CD4-positive, alpha-beta T cell (primary cell): Measurements from ENCODE around the gene PGBD5. TPM values are rescaled to one million over a fixed set of nuclear protein-coding genes. Genes with fewer than 3 reads are reported as not detected.

ENCODE experiments used
- ATAC-seq: fragments of 200-7000 bp; cut with Tn5 transposase; one replicate; pipeline ENCODE4 v1.10.0; 2022; ENCODE audit warnings: mild to moderate bottlenecking; ENCODE audit not compliant: poor library complexity
- CTCF ChIA-PET: fragments of 350-600 bp; sonication (Branson Sonifier 250); formaldehyde crosslinking; loops from one replicate; lab custom pipeline; 2021; ENCODE audit warnings: antibody characterized with exemption, inconsistent platforms; lab: Charles Lee
- POLR2A ChIA-PET: fragments of 350-600 bp; sonication (Branson Sonifier 250); formaldehyde crosslinking; loops from one replicate; lab custom pipeline; 2021; ENCODE audit warnings: antibody characterized with exemption, inconsistent platforms; lab: Charles Lee
- DNase-seq, 14 experiments: peaks; one replicate each; pipeline ENCODE4 v3.0.0-alpha.2; 2013 to 2020; ENCODE audit warnings: mixed read lengths in 2 of 14
- H3K27ac ChIP-seq, 2 donors: one replicate each; pipeline versions ENCODE4 v1.5.1 to v1.7.0; 2013; ENCODE audit warnings: low read length in 2 of 2, low read depth in 1 of 2, mild to moderate bottlenecking in 1 of 2
- H3K27me3 ChIP-seq, 2 experiments: 1 replicate in 1 of 2; 2 replicates in 1 of 2; pipeline versions ENCODE4 v1.6.1 to v1.7.0; 2013; ENCODE audit warnings: low read length in 2 of 2, control low read depth in 1 of 2, mild to moderate bottlenecking in 1 of 2, moderate library complexity in 1 of 2; ENCODE audit not compliant: insufficient read depth in 2 of 2, control insufficient read depth in 1 of 2
- H3K36me3 ChIP-seq: one replicate; pipeline ENCODE4 v1.6.1; 2013; ENCODE audit warnings: low read length, control low read depth; ENCODE audit not compliant: insufficient read depth
- H3K4me1 ChIP-seq: one replicate; pipeline ENCODE4 v1.6.1; 2013; ENCODE audit warnings: low read length, control low read depth; ENCODE audit not compliant: insufficient read depth
- H3K4me3 ChIP-seq: one replicate; pipeline ENCODE4 v1.5.1; 2013; ENCODE audit warnings: mild to moderate bottlenecking, low read length, moderate library complexity
- H3K9me3 ChIP-seq, 2 experiments: 1 replicate in 1 of 2; 2 replicates in 1 of 2; pipeline versions ENCODE4 v1.6.1 to v1.7.0; 2013; ENCODE audit warnings: low read length in 2 of 2, mild to moderate bottlenecking in 2 of 2, control low read depth in 1 of 2, moderate library complexity in 1 of 2; ENCODE audit not compliant: control insufficient read depth in 1 of 2, insufficient read depth in 1 of 2
- H3K27ac Mint-ChIP-seq: one replicate; pipeline ENCODE4 v1.8.0; 2020; ENCODE audit warnings: mixed read lengths
- H3K27me3 Mint-ChIP-seq: one replicate; pipeline ENCODE4 v1.8.0; 2021; ENCODE audit warnings: mixed read lengths
- H3K36me3 Mint-ChIP-seq: one replicate; pipeline ENCODE4 v1.8.0; 2021; ENCODE audit warnings: low read depth, mixed read lengths
- H3K4me1 Mint-ChIP-seq: one replicate; pipeline ENCODE4 v1.8.0; 2021; ENCODE audit warnings: low read depth, mixed read lengths
- H3K4me3 Mint-ChIP-seq: one replicate; pipeline ENCODE4 v1.8.0; 2020; ENCODE audit warnings: mild to moderate bottlenecking, mixed read lengths
- H3K9me3 Mint-ChIP-seq: one replicate; pipeline ENCODE4 v1.8.0; 2020; ENCODE audit warnings: mixed read lengths
- CTCF ChIP-seq: fragments of 200-600 bp; IDR thresholded peaks from one replicate; pipeline ENCODE4 v1.8.0; 2022; ENCODE audit warnings: antibody characterized with exemption, mild to moderate bottlenecking
- intact Hi-C, 2 experiments: fragments of 100-400 bp; cut with DNase I in 1 of 2; cut with micrococcal nuclease in 1 of 2; formaldehyde crosslinking; loops; one replicate each; pipeline versions ENCODE4 v1.15.1 to v1.9.0; 2023 to 2025; cut with DNase I, micrococcal nuclease
- total RNA-seq, 174 experiments: library from RNA in 2 of 174; stranded (reverse) in 2 of 174; gene quantifications; one replicate each; pipeline ENCODE4 v1.2.3 and lab custom pipeline; 2021 to 2026

The PGBD5 gene
- total RNA-seq, 2 experiments from 2014 or later: not detected

GRCh38 chr1:230463326-230463725, 37.2 kb upstream of the PGBD5 start:
- H3K36me3 ChIP-seq: no peaks in the 10 kb centered on the region
- DNase-seq (no peak), ATAC-seq (no peak)
- H3K27ac Mint-ChIP-seq: no peak overlapping the region
- peaks cover 3 to 5% of the 10 kb centered on the region in 2 experiments for H3K27me3 ChIP-seq
- no peaks in the 10 kb centered on the region for H3K4me1 ChIP-seq
- TF ChIP-seq CTCF: no peak
- no peaks in the 10 kb centered on the region for H3K9me3 Mint-ChIP-seq
- no peak overlapping the region for H3K4me3 Mint-ChIP-seq
- H3K27ac ChIP-seq: no peak overlapping the region
- H3K9me3 ChIP-seq: no peaks in the 10 kb centered on the region
- intact Hi-C loops: no loop called here
- POLR2A ChIA-PET: no interaction called here
- H3K4me1 Mint-ChIP-seq: no peaks in the 10 kb centered on the region
- no peaks in the 10 kb centered on the region for H3K36me3 Mint-ChIP-seq
- CTCF ChIA-PET: no interaction called here
- H3K27me3 Mint-ChIP-seq: peaks cover 49% of the 10 kb centered on the region
- H3K4me3 ChIP-seq: no peak overlapping the region

- DNase-seq (peak in 2 of 14 experiments; percentile 12 to 34), ATAC-seq (no peak)
- Histone ChIP-seq H3K36me3 (no peaks in the 10 kb centered on the region), H3K27ac (no peak overlapping the region), H3K27me3 (peaks cover 5 to 6% of the 10 kb centered on the region in 2 experiments), H3K4me3 (no peak overlapping the region), H3K9me3 (no peaks in the 10 kb centered on the region), H3K4me1 (no peaks in the 10 kb centered on the region)
- H3K27me3 Mint-ChIP-seq: peaks cover 58% of the 10 kb centered on the region
- H3K27ac Mint-ChIP-seq: no peak overlapping the region
- H3K9me3 Mint-ChIP-seq: no peaks in the 10 kb centered on the region
- intact Hi-C loops: no loop called here
- H3K36me3 Mint-ChIP-seq: no peaks in the 10 kb centered on the region
- ChIA-PET POLR2A (no interaction called here), CTCF (no interaction called here)
- H3K4me1 Mint-ChIP-seq: no peaks in the 10 kb centered on the region
- no peak for TF ChIP-seq CTCF
- no peak overlapping the region for H3K4me3 Mint-ChIP-seq
These were observed 33.3 kb upstream of the PGBD5 start for GRCh38 chr1:230459465-230459864.

GRCh38 chr1:230458509-230458908, 32.4 kb upstream of the PGBD5 start:
- H3K4me1 ChIP-seq: no peaks in the 10 kb centered on the region
- intact Hi-C loops: no loop called here
- H3K9me3 ChIP-seq: no peaks in the 10 kb centered on the region
- TF ChIP-seq CTCF: no peak
- Mint-ChIP-seq H3K4me1 (no peaks in the 10 kb centered on the region), H3K36me3 (no peaks in the 10 kb centered on the region), H3K4me3 (no peak overlapping the region), H3K9me3 (no peaks in the 10 kb centered on the region), H3K27me3 (peaks cover 58% of the 10 kb centered on the region), H3K27ac (no peak overlapping the region)
- ChIA-PET POLR2A (no interaction called here), CTCF (no interaction called here)
- ATAC-seq: no peak
- H3K27me3 ChIP-seq: peaks cover 5 to 6% of the 10 kb centered on the region in 2 experiments
- no peak overlapping the region for H3K27ac ChIP-seq
- no peaks in the 10 kb centered on the region for H3K36me3 ChIP-seq
- H3K4me3 ChIP-seq: no peak overlapping the region
- DNase-seq: peak in 2 of 14 experiments; percentile 2 to 17
